Rectal smooth muscle tissue (tissue), 1 donor: ENCODE data around the gene LARP4B.

ENCODE experiments used
- H3K27ac ChIP-seq: one replicate; pipeline ENCODE4 v1.7.0; 2013; ENCODE audit warnings: low read depth, low read length, inconsistent platforms
- H3K27me3 ChIP-seq: one replicate; pipeline ENCODE4 v1.7.0; 2013; ENCODE audit warnings: low read length; ENCODE audit not compliant: control insufficient read depth, insufficient read depth
- H3K36me3 ChIP-seq: one replicate; pipeline ENCODE4 v1.7.0; 2013; ENCODE audit warnings: low read length; ENCODE audit not compliant: control insufficient read depth, insufficient read depth
- H3K4me1 ChIP-seq: one replicate; pipeline ENCODE4 v1.7.0; 2013; ENCODE audit warnings: low read length; ENCODE audit not compliant: control insufficient read depth, insufficient read depth
- H3K4me3 ChIP-seq: one replicate; pipeline ENCODE4 v1.7.0; 2013; ENCODE audit warnings: low read length
- H3K9ac ChIP-seq: one replicate; pipeline ENCODE4 v1.7.0; 2013; ENCODE audit warnings: low read length

LARP4B gene

DNA sequence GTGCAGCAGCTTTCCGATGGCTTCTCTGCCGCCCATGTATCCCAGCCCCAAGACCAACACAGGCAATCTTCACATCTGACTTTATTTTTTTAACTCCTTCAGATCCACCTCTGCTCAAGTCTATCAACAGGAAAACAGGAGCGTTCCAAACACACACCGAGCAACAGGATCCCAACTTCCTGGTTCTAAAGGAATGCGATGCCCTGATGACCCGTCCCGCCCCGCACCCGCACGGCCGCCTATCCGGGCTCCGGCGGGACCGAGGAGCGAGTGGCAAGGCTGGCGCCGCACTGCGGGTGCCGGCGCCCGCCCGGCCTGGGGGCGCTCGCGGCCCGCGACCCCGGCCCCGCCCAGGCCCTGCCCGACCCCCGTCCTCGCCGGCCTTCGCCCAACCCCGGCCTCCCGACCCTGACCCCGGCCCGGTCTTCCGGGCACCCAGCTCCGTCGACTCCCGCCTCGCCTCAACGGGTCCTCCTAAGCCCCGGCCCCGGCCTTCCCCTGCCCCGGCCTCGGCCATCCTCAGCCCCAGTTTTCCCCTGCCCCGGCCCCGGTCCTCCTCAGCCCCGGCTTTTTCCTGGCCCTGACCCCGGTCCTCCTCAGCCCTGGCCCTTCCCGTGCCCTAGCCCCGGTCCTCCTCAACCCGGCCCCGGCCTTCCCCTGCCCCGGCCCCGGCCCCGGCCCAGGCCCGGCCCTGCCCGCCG lies 730 bp downstream of the LARP4B start:
- Histone ChIP-seq H3K27me3 (no peaks in the 10 kb centered on the region), H3K9ac (peak overlapping the region; percentile 78), H3K4me1 (peaks cover 5% of the 10 kb centered on the region), H3K27ac (peak overlapping the region; percentile 83), H3K36me3 (no peaks in the 10 kb centered on the region), H3K4me3 (peak overlapping the region; percentile 84)

GRCh38 chr10:929960-930624 lies 1.4 kb downstream of the LARP4B start:
- Histone ChIP-seq H3K4me3 (peak overlapping the region; percentile 84), H3K9ac (peak overlapping the region; percentile 78), H3K27me3 (no peaks in the 10 kb centered on the region), H3K4me1 (peaks cover 5% of the 10 kb centered on the region), H3K36me3 (no peaks in the 10 kb centered on the region), H3K27ac (peak overlapping the region; percentile 59)

DNA sequence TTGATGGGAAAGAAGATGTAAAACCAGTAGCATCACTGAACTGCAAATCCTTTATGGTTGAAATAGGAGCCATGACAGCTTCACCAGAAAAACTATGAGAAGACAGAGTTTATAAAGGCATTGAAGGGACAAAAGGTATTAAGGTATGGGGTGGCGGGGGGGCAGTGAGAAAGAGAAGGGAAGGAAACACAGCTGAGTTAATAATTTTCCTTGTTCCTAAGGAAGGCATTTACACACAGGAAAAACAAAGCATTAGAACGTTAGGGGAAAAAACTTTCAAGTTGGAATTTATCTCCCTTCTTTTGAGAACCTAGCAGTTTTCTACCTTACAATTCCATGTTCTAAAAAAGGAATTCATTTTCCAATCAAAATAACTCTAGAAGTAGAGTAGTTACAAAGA lies 4.4 kb downstream of the LARP4B start:
- Histone ChIP-seq H3K4me1 (peaks cover 5% of the 10 kb centered on the region), H3K27me3 (no peaks in the 10 kb centered on the region), H3K9ac (no peak overlapping the region), H3K36me3 (no peaks in the 10 kb centered on the region), H3K27ac (no peak overlapping the region), H3K4me3 (no peak overlapping the region)

- Histone ChIP-seq H3K9ac (no peak overlapping the region), H3K36me3 (no peaks in the 10 kb centered on the region), H3K4me3 (no peak overlapping the region), H3K27me3 (no peaks in the 10 kb centered on the region), H3K27ac (no peak overlapping the region), H3K4me1 (peaks cover 8% of the 10 kb centered on the region)
Observed at GRCh38 chr10:926075-926698, 5.3 kb downstream of the LARP4B start.

DNA sequence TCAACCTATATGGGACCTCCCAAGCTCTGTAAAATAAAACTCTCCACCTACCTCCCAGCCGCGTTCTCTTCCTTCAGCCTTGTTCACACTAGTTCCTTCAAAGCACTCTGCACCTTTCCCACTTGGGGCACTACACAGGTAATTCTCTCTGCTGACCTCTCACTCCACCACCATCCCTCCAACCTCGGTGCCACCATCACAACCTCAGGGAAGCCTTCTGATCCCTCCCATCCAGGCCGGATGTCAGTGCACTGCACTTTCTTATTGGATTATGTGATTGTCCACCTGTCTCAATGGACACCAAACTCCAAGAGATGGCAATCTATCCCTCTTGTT lies 7.0 kb downstream of the LARP4B start:
- H3K36me3 ChIP-seq: no peaks in the 10 kb centered on the region

DNA sequence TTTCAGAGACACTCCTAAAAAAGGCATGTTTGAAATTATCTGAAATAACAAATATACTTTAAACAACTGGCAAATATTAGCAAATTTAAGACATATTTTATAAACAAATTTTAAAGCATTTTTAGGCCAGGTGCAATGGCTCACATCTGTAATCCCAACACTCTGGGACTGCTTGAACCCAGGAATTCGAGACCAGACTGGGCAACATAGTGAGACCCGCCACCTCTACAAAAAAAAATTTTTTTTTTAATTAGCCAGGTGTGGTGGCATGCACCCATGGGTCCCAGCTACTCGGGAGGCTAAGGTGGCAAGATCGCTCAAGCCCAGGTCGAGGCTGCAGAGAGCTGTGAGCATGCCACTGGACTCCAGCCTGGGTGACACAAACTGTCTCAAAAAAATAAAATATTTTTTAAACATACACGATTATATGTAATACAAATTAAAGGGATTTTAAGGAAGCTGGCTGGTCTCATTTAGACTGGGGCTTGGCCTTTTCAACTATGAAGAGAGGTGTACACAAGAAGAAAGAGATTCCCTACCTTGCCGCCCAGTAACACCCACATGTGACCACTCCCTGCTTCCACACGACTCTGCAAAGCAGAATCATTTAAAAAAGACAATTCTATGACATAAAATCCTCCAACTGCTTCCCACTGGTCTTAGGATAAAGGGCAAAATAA lies 7.5 kb downstream of the LARP4B start:
- Histone ChIP-seq H3K36me3 (no peaks in the 10 kb centered on the region), H3K27ac (no peak overlapping the region), H3K4me3 (no peak overlapping the region), H3K4me1 (peaks cover 3% of the 10 kb centered on the region), H3K27me3 (no peaks in the 10 kb centered on the region), H3K9ac (no peak overlapping the region)

More for the DNA sequence above, 7.0 kb downstream of the LARP4B start:
- H3K4me3 ChIP-seq: no peak overlapping the region
- peaks cover 3% of the 10 kb centered on the region for H3K4me1 ChIP-seq
- no peaks in the 10 kb centered on the region for H3K27me3 ChIP-seq
- H3K9ac ChIP-seq: no peak overlapping the region
- H3K27ac ChIP-seq: no peak overlapping the region

DNA sequence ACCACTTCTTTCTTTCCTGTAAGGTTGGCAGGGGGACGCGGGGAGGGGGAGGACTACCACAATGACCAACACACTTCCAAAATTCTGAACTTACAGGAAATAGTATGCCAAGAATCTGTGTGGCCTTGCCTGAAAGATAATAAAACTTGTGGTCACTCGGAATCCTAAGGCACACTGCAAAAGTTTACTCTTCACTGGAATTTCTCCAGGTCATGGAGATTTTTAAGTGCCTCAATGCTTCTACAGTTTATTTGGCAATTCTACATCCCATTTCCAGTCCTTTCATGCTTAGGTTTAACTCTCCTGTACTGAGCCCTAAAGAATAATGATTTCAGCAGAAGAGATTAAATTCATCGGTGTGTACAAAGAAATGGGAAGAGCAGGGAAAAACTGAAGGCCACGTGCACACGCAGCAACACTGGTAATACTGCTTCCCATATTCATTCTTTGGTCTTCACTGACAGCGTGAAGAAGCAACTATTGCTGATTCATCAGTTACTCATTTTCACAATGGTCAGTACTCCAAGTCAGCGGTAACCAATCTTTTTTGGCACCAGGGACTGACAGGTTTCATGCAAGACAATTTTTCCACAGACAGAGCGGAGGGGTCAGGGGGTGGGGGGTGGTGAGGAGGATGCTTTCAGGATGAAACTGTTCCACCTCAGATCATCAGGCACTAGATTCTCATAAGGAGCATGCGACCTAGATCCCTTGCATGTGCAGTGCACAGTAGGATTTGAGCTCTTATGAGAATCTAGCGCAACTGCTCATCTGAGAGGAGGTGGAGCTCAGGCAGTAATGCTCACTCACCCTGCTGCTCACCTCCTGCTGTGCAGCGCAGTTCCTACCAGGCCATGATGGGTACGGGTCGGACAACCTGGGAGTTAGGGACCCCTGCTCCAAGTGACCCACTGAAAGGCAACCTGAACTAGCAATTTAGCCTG lies 9.8 kb downstream of the LARP4B start:
- Histone ChIP-seq H3K4me1 (peaks cover 3% of the 10 kb centered on the region), H3K4me3 (no peak overlapping the region), H3K9ac (no peak overlapping the region), H3K27ac (no peak overlapping the region), H3K27me3 (no peaks in the 10 kb centered on the region), H3K36me3 (no peaks in the 10 kb centered on the region)

- no peak overlapping the region for H3K9ac ChIP-seq
- no peaks in the 10 kb centered on the region for H3K36me3 ChIP-seq
- H3K27ac ChIP-seq: no peak overlapping the region
- peaks cover 3% of the 10 kb centered on the region for H3K4me1 ChIP-seq
- no peaks in the 10 kb centered on the region for H3K27me3 ChIP-seq
- H3K4me3 ChIP-seq: no peak overlapping the region
Observed at GRCh38 chr10:920450-920849, 11.1 kb downstream of the LARP4B start.

- H3K4me1 ChIP-seq: peaks cover 3% of the 10 kb centered on the region
- no peaks in the 10 kb centered on the region for H3K27me3 ChIP-seq
- no peaks in the 10 kb centered on the region for H3K36me3 ChIP-seq
- H3K4me3 ChIP-seq: no peak overlapping the region
- no peak overlapping the region for H3K9ac ChIP-seq
- H3K27ac ChIP-seq: no peak overlapping the region
Observed at GRCh38 chr10:919481-919880, 12.0 kb downstream of the LARP4B start.

- Histone ChIP-seq H3K36me3 (no peaks in the 10 kb centered on the region), H3K9ac (no peak overlapping the region), H3K27ac (no peak overlapping the region), H3K4me1 (peaks cover 3% of the 10 kb centered on the region), H3K27me3 (no peaks in the 10 kb centered on the region), H3K4me3 (no peak overlapping the region)
Observed at GRCh38 chr10:917999-918398, 13.5 kb downstream of the LARP4B start.

DNA sequence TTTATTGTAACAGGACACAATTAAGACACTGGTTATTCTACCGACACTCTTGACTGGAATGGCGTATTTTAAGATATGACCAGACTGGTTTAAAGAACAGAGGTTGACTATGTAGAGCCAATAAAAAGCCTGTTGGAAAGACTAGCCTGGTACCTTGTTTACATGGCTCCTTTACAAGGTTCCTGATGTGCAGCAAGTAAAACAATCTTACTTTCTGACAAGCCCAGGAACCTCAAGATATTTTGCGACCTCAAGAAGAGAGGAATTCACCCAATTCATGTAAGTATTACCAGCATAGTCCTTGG lies 14.1 kb downstream of the LARP4B start:
- no peak overlapping the region for H3K27ac ChIP-seq
- H3K4me1 ChIP-seq: peaks cover 3% of the 10 kb centered on the region
- no peaks in the 10 kb centered on the region for H3K27me3 ChIP-seq
- no peak overlapping the region for H3K4me3 ChIP-seq
- H3K36me3 ChIP-seq: no peaks in the 10 kb centered on the region
- no peak overlapping the region for H3K9ac ChIP-seq
